Upper lobe of left lung (tissue), 6 donors: ENCODE results near the gene ANO5. TPM values are rescaled to one million over a fixed set of nuclear protein-coding genes. Genes with fewer than 3 reads are reported as not detected.
A peak's percentile ranks its signal among the peaks of the same experiment; 100 is the strongest.

Experiments
- ATAC-seq, 2 donors: fragments of 200-7000 bp; cut with Tn5 transposase; one replicate each; pipeline ENCODE4 v1.9.1; 2022; ENCODE audit warnings: mild to moderate bottlenecking in 2 of 2, moderate library complexity in 2 of 2; ENCODE audit not compliant: low FRiP score in 2 of 2
- DNase-seq, 2 donors: peaks; one replicate each; pipeline ENCODE4 v3.0.0-alpha.2; 2019 to 2020
- H3K27ac ChIP-seq, 4 donors: fragments of 200-600 bp; sonication (generic); one replicate each; pipeline ENCODE4 v1.5.1; 2016 to 2019
- H3K27me3 ChIP-seq, 4 donors: fragments of 200-600 bp; sonication (generic); one replicate each; pipeline ENCODE4 v1.5.1; 2017 to 2019
- H3K36me3 ChIP-seq, 4 donors: fragments of 200-600 bp; sonication (generic); one replicate each; pipeline ENCODE4 v1.5.1; 2016 to 2019
- H3K4me1 ChIP-seq, 4 donors: fragments of 200-600 bp; sonication (generic); one replicate each; pipeline ENCODE4 v1.5.1; 2018 to 2019
- H3K4me3 ChIP-seq, 4 donors: fragments of 200-600 bp; sonication (generic); one replicate each; pipeline ENCODE4 v1.5.1; 2017 to 2019; ENCODE audit warnings: mild to moderate bottlenecking in 2 of 4, moderate library complexity in 1 of 4
- H3K9me3 ChIP-seq, 4 donors: fragments of 200-600 bp; sonication (generic); one replicate each; pipeline ENCODE4 v1.5.1; 2018 to 2019
- CTCF ChIP-seq, 6 experiments: fragments of 450-650 bp in 4 of 6; fragments of 200-600 bp in 2 of 6; sonication (generic) in 2 of 6; IDR thresholded peaks; one replicate each; pipeline ENCODE4 v1.5.1; 2016 to 2019; ENCODE audit warnings: antibody characterized with exemption in 6 of 6
- EP300 ChIP-seq, 4 donors: sonication (generic); formaldehyde crosslinking; IDR thresholded peaks; one replicate each; pipeline ENCODE4 v1.5.1; 2017; ENCODE audit warnings: antibody characterized with exemption in 4 of 4, control low read depth in 2 of 4
- POLR2A ChIP-seq, 4 donors: fragments of 450-650 bp; IDR thresholded peaks; one replicate each; pipeline ENCODE4 v1.5.1; 2016 to 2017; ENCODE audit warnings: antibody characterized with exemption in 4 of 4, mild to moderate bottlenecking in 2 of 4
- POLR2AphosphoS5 ChIP-seq, 2 donors: sonication (generic); formaldehyde crosslinking; IDR thresholded peaks; one replicate each; pipeline ENCODE4 v1.5.1; 2017; ENCODE audit warnings: antibody characterized with exemption in 2 of 2
- WGBS, 2 donors: methylation state at CpG; one replicate each; pipeline ENCODE4 v1.1.5; 2017 to 2018; 5-methylcytosine and 5-hydroxymethylcytosine counted together
- total RNA-seq, 6 donors: library from RNA; depleted of rRNA in 4 of 6; stranded (reverse); fragments of >200 nt in 4 of 6; gene quantifications; one replicate each; pipeline versions ENCODE4 v1.1.0 to v1.2.1, GENCODE V29; 2016 to 2021
- donor health status: DM: no; HTN: no; CAD: no; lungs with moderate emphysema.
- donor health status: DM: no; HTN: yes; CAD: no; lungs with severe emphysema.

Gene ANO5
- total RNA-seq, 6 donors from 2014 or later = 2.8 to 5.3 (median 3.3) TPM

DNA sequence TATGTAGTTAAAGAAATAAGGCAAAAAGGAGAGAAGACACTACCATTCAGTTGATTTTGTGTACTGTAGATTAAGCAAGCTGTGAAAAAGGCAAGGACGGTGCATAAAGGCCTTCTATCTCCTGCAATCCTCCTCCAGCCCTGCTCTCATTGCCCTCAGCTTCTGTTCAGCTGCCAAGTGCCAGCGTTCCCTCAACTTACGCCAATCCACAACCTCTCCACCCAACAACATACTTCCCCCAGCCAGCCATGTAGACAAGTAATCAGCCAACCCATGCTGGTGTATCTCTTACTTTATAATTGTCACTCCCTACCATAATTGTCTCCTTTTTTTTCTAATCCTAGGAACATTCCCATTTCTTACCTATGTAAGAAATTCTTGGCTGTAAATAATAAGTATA lies 30.1 kb upstream of the ANO5 start:
- 59 to 68% methylated on average over 3 of the region's 3 CpGs for WGBS, 2 donors
- H3K4me1 ChIP-seq = no peaks in the 10 kb centered on the region
- DNase-seq = no peak

GRCh38 chr11:22163394-22163797 lies 29.5 kb upstream of the ANO5 start:
- peak in 1 of 2 donors; percentile 42 for DNase-seq
- TF ChIP-seq EP300 (IDR thresholded peaks at IDR 0.05) (no peak), CTCF (IDR thresholded peaks at IDR 0.05) (no peak), POLR2AphosphoS5 (IDR thresholded peaks at IDR 0.05) (no peak), POLR2A (IDR thresholded peaks at IDR 0.05) (no peak)
- WGBS, 2 donors = 49 to 62% methylated on average over 2 to 3 of the region's 3 CpGs

More for the DNA sequence above, 30.1 kb upstream of the ANO5 start:
- Histone ChIP-seq H3K4me3 (no peak overlapping the region), H3K27me3 (no peaks in the 10 kb centered on the region), H3K36me3 (no peaks in the 10 kb centered on the region), H3K9me3 (no peaks in the 10 kb centered on the region), H3K27ac (no peak overlapping the region)
- TF ChIP-seq CTCF (IDR thresholded peaks at IDR 0.05) = no peak
- TF ChIP-seq POLR2A (IDR thresholded peaks at IDR 0.05) = no peak
- ATAC-seq = peak in 1 of 2 donors; percentile 52

DNA sequence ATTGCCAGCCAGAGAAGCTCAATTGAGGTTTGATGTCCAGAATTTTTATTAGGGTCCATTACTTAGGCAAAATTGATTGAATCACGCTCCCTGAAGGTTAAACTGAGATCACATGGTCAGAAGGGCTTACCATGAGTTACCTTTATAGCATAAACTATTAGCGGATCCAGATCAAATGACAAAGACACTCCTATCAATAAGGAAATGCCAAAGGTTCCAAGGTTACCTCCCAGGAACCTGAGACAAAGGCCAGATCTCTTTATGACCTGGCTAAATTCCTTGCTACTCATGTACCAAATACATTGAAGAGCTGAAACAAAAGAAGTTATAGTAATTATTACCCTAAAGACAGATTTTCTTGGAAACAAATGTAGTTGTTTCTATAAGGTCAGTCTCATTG lies 27.8 kb upstream of the ANO5 start:
- no peaks in the 10 kb centered on the region for H3K9me3 ChIP-seq
- no peaks in the 10 kb centered on the region for H3K27me3 ChIP-seq
- H3K4me1 ChIP-seq = no peaks in the 10 kb centered on the region
- H3K36me3 ChIP-seq = no peaks in the 10 kb centered on the region
- TF ChIP-seq CTCF (IDR thresholded peaks at IDR 0.05) (no peak), POLR2A (IDR thresholded peaks at IDR 0.05) (no peak), POLR2AphosphoS5 (IDR thresholded peaks at IDR 0.05) (no peak), EP300 (IDR thresholded peaks at IDR 0.05) (no peak)
- ATAC-seq = no peak
- H3K27ac ChIP-seq = no peak overlapping the region
- no peak for DNase-seq
- 72 to 88% methylated on average over 2 of the region's 2 CpGs for WGBS, 2 donors
- H3K4me3 ChIP-seq = no peak overlapping the region

More at GRCh38 chr11:22163394-22163797, 29.5 kb upstream of the ANO5 start:
- Histone ChIP-seq H3K27ac (no peak overlapping the region), H3K4me1 (no peaks in the 10 kb centered on the region), H3K9me3 (no peaks in the 10 kb centered on the region), H3K27me3 (no peaks in the 10 kb centered on the region), H3K4me3 (no peak overlapping the region), H3K36me3 (no peaks in the 10 kb centered on the region)
- peak; percentile 57 to 88 for ATAC-seq

GRCh38 chr11:22165759-22166513 lies 26.9 kb upstream of the ANO5 start:
- WGBS, 2 donors = 75 to 82% methylated on average over 3 of the region's 3 CpGs
- Histone ChIP-seq H3K27ac (no peak overlapping the region), H3K36me3 (no peaks in the 10 kb centered on the region), H3K9me3 (no peaks in the 10 kb centered on the region), H3K4me3 (no peak overlapping the region), H3K4me1 (no peaks in the 10 kb centered on the region), H3K27me3 (no peaks in the 10 kb centered on the region)
- ATAC-seq (no peak), DNase-seq (no peak)
- TF ChIP-seq EP300 (IDR thresholded peaks at IDR 0.05) = no peak
- TF ChIP-seq POLR2AphosphoS5 (IDR thresholded peaks at IDR 0.05) = no peak
- TF ChIP-seq POLR2A (IDR thresholded peaks at IDR 0.05) = no peak
- no peak for TF ChIP-seq CTCF (IDR thresholded peaks at IDR 0.05)

- no peak for ATAC-seq
- no peaks in the 10 kb centered on the region for H3K9me3 ChIP-seq
- no peak for DNase-seq
- TF ChIP-seq POLR2AphosphoS5 (IDR thresholded peaks at IDR 0.05) = no peak
- TF ChIP-seq CTCF (IDR thresholded peaks at IDR 0.05) = no peak
- no peak for TF ChIP-seq EP300 (IDR thresholded peaks at IDR 0.05)
- no peak for TF ChIP-seq POLR2A (IDR thresholded peaks at IDR 0.05)
- no peaks in the 10 kb centered on the region for H3K27me3 ChIP-seq
- H3K27ac ChIP-seq = no peak overlapping the region
- H3K4me1 ChIP-seq = no peaks in the 10 kb centered on the region
- 0 to 3% methylated on average over 2 of the region's 2 CpGs for WGBS, 2 donors
- no peak overlapping the region for H3K4me3 ChIP-seq
- no peaks in the 10 kb centered on the region for H3K36me3 ChIP-seq
Observed at GRCh38 chr11:22169833-22170232, 23.1 kb upstream of the ANO5 start.
